Measurements from ENCODE around the gene USP32.

DNA sequence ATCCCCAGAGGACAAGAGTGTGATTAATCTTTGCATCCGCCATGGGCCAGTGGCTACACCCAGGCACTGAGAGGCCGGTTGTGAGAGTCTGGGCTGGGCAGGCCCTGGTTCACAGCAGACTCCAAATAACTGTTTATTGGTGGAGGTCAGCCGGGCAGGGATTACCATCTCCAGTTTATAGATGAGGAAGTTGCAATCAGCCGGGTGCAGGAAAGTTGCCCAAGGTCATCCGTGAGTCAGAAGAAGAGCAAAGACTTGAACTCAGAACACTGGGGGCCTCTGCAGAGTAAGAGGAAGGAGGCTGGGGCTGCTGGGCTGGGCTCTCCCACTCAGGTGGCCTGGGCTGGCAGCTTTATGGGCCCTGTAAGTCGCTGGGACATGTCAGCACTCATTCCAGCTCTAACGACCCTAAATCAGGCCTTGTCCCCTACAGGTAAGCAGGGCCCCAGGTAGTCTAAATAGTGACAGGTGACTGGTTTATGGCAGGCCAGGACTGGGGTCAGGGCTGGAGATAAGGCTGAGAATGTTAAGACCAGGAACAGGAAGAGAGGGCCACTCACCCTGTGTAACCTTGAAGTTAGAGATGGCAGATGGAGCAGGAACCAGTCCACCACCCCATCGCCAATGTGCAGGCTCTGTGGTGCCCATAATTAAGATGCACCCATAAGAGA lies 244.2 kb downstream of the USP32 start:
- no peak for TF ChIP-seq CTCF (IDR thresholded peaks at IDR 0.05; ENCODE audit: low read length)
- TF ChIP-seq EZH2 (IDR thresholded peaks at IDR 0.05; ENCODE audit: borderline replicate concordance, low read length) = no peak

Data from OCI-LY1 (cell line).